Neural cell (in vitro differentiated cells): ENCODE data around the gene GDI1. TPM values are rescaled to one million over a fixed set of nuclear protein-coding genes. Genes with fewer than 3 reads are reported as not detected.
A peak's percentile ranks its signal among the peaks of the same experiment; 100 is the strongest.
"Not testable (repeated sequence)": the region's sequence is repeated elsewhere in the genome, so short reads cannot be mapped to it uniquely, and the experiment has no call there.

Source experiments
- H2AFZ ChIP-seq: fragments of 200-600, 300-800 bp; sonication (generic), shearing (Covaris generic); 2 replicates; pipeline ENCODE4 v1.6.0; 2014; ENCODE audit warnings: low read depth, mild to moderate bottlenecking, antibody characterized with exemption, low read length, moderate library complexity
- H3F3A ChIP-seq: fragments of 200-600 bp; shearing (Covaris generic); 2 replicates; pipeline ENCODE4 v1.6.1; 2016; ENCODE audit warnings: mild to moderate bottlenecking, moderate library complexity, mixed read lengths, antibody characterized with exemption, low read length; ENCODE audit not compliant: insufficient read depth, poor library complexity, severe bottlenecking
- H3K27ac ChIP-seq: fragments of 200-600, 300-800 bp; sonication (generic), shearing (Covaris generic); 2 replicates; pipeline ENCODE4 v1.5.1; 2014; ENCODE audit warnings: mild to moderate bottlenecking, low read length, moderate library complexity
- H3K27me3 ChIP-seq: fragments of 300-800, 200-600 bp; sonication (generic), shearing (Covaris generic); 2 replicates; pipeline ENCODE4 v1.6.0; 2014; ENCODE audit warnings: mild to moderate bottlenecking, low read depth, low read length, moderate library complexity; ENCODE audit not compliant: insufficient read depth
- H3K36me3 ChIP-seq: fragments of 300-800, 200-600 bp; sonication (generic), shearing (Covaris generic); 2 replicates; pipeline ENCODE4 v1.5.1; 2014; ENCODE audit warnings: mild to moderate bottlenecking, antibody characterized with exemption, low read length, moderate library complexity; ENCODE audit not compliant: insufficient read depth
- H3K4me2 ChIP-seq: fragments of 300-800, 200-600 bp; sonication (generic), shearing (Covaris generic); 2 replicates; pipeline ENCODE4 v1.6.0; 2014; ENCODE audit warnings: mild to moderate bottlenecking, low read length
- H3K4me3 ChIP-seq: fragments of 300-800, 200-600 bp; sonication (generic), shearing (Covaris generic); 2 replicates; pipeline ENCODE4 v1.5.1; 2014; ENCODE audit warnings: mild to moderate bottlenecking, low read length, moderate library complexity
- H3K79me2 ChIP-seq: fragments of 200-600 bp; shearing (Covaris generic); replicated peaks from 2 replicates; pipeline ENCODE4 v1.6.0; 2014; ENCODE audit warnings: mild to moderate bottlenecking, low read length, moderate library complexity; ENCODE audit not compliant: insufficient read depth
- H3K9ac ChIP-seq: fragments of 300-800, 200-600 bp; sonication (generic), shearing (Covaris generic); 2 replicates; pipeline ENCODE4 v1.6.1; 2016; ENCODE audit warnings: mild to moderate bottlenecking, low read length, mixed read lengths
- H3K9me2 ChIP-seq: fragments of 200-600 bp; shearing (Covaris generic); 2 replicates; pipeline ENCODE4 v1.6.1; 2016; ENCODE audit warnings: mild to moderate bottlenecking, low read length, mixed read lengths; ENCODE audit not compliant: insufficient read depth
- H3K9me3 ChIP-seq: fragments of 200-600, 300-800 bp; sonication (generic), shearing (Covaris generic); 2 replicates; pipeline ENCODE4 v1.6.1; 2016; ENCODE audit warnings: mild to moderate bottlenecking, mixed run types, low read length, moderate library complexity, mixed read lengths
- H4K20me1 ChIP-seq: fragments of 200-600 bp; shearing (Covaris generic); 2 replicates; pipeline ENCODE4 v1.6.1; 2016; ENCODE audit warnings: mild to moderate bottlenecking, mixed run types; ENCODE audit not compliant: insufficient read depth
- EP300 ChIP-seq: fragments of 450-650 bp; conservative IDR thresholded peaks from 2 replicates; pipeline ENCODE4 v1.6.1; 2014; ENCODE audit warnings: antibody characterized with exemption, mild to moderate bottlenecking, moderate library complexity; ENCODE audit not compliant: poor library complexity, severe bottlenecking
- EZH2 ChIP-seq: fragments of 200-600, 300-800 bp; shearing (Covaris generic), sonication (generic); IDR thresholded peaks from 2 replicates; pipeline ENCODE4 v1.6.1; 2014; ENCODE audit warnings: antibody characterized with exemption, low read length, borderline replicate concordance, mild to moderate bottlenecking; ENCODE audit not compliant: insufficient read depth, poor library complexity, severe bottlenecking
- MXI1 ChIP-seq: fragments of 450-650 bp; conservative IDR thresholded peaks from 2 replicates; pipeline ENCODE4 v1.6.1; 2014; ENCODE audit warnings: antibody characterized with exemption, mild to moderate bottlenecking; ENCODE audit not compliant: poor library complexity, severe bottlenecking
- POLR2AphosphoS5 ChIP-seq: IDR thresholded peaks from 2 replicates; pipeline ENCODE4 v1.6.1; 2012
- RAD21 ChIP-seq: fragments of 450-650 bp; conservative IDR thresholded peaks from 2 replicates; pipeline ENCODE4 v1.6.1; 2014; ENCODE audit warnings: antibody characterized with exemption, mild to moderate bottlenecking, moderate library complexity
- SMC3 ChIP-seq: fragments of 450-650 bp; conservative IDR thresholded peaks from 2 replicates; pipeline ENCODE4 v1.6.1; 2014; ENCODE audit warnings: antibody characterized with exemption, mild to moderate bottlenecking, moderate library complexity; ENCODE audit not compliant: poor library complexity
- TAF1 ChIP-seq: IDR thresholded peaks from 2 replicates; pipeline ENCODE4 v1.6.1; 2012; ENCODE audit warnings: low read depth
- polyA plus RNA-seq: library from polyadenylated mRNA; depleted of rRNA; stranded (reverse); fragments of >200 nt; gene quantifications from 2 replicates; pipeline ENCODE4 v1.2.3, GENCODE V29; 2014
- TF ChIP-seq, protein P1 (sequence below): fragments of 450-650 bp; IDR thresholded peaks from 2 replicates; pipeline ENCODE4 v1.5.1; 2014; ENCODE audit warnings: antibody characterized with exemption, mild to moderate bottlenecking, moderate library complexity; ENCODE audit not compliant: poor library complexity, severe bottlenecking
- TF ChIP-seq, protein P2 (sequence below): IDR thresholded peaks from 2 replicates; pipeline ENCODE4 v1.6.1; 2012; ENCODE audit warnings: borderline replicate concordance

GDI1 gene
- polyA plus RNA-seq, 1 donor from 2014 or later = 370 TPM

DNA sequence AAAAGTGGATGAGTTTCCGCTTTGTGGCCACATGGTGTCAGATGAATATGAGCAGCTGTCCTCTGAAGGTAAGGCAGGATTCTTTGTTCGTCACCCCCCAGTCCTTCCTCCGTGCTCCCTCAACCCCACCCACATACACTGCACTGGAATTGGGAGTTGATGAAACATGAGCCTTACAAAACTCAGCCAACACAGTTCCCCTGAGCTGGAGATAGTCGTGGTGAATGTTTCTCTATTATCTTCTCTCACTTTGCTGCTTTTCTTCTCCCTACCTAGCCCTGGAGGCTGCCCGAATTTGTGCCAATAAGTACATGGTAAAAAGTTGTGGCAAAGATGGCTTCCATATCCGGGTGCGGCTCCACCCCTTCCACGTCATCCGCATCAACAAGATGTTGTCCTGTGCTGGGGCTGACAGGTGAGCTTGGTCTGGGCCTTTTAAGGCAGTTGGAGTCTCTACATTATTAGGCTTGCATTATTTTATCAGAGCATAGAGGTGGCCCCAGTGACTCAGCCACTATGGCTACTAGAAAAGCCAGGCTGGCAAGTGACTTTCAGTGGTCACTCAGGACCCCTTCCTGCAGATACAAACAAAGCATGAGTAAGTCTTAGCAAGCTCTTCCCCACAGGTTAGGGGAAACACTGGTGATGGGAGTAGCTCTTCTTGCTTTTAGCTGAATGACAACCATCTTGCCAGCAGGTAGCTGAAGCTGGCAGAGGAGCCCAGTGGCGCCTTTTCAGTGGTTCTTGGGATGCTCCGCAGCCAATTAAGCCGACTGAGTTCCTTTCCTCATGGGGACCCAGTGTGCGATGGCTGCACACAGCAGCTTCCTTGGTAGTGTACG lies 37.2 kb upstream of the GDI1 start:
- peaks cover 4% of the 10 kb centered on the region for H3K79me2 ChIP-seq
- H3K27me3 ChIP-seq = no peaks in the 10 kb centered on the region
- H3K27ac ChIP-seq = no peak overlapping the region
- H3K4me2 ChIP-seq = peak overlapping the region; percentile 39
- H3K9me2 ChIP-seq = no peaks in the 10 kb centered on the region
- H3K36me3 ChIP-seq = no peaks in the 10 kb centered on the region
- H3F3A ChIP-seq = no peaks in the 10 kb centered on the region
- no peak for TF ChIP-seq EP300
- no peaks in the 10 kb centered on the region for H3K9me3 ChIP-seq
- H4K20me1 ChIP-seq = peaks cover 5% of the 10 kb centered on the region
- peak overlapping the region; percentile 81 for H3K4me3 ChIP-seq
- peak overlapping the region; percentile 97 for H3K9ac ChIP-seq
- H2AFZ ChIP-seq = no peak overlapping the region

DNA sequence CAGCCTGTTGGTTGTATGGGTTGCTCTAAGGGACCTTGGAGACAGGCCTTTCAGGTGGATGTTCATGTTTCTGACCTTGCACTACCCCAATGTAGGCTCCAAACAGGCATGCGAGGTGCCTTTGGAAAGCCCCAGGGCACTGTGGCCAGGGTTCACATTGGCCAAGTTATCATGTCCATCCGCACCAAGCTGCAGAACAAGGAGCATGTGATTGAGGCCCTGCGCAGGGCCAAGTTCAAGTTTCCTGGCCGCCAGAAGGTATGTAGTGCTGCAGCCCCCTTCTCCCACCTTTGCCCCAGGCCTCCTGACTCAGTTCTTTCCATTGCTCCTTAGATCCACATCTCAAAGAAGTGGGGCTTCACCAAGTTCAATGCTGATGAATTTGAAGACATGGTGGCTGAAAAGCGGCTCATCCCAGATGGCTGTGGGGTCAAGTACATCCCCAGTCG lies 36.6 kb upstream of the GDI1 start:
- H3K9ac ChIP-seq, H3K27me3 ChIP-seq, H3K4me3 ChIP-seq, H3K9me3 ChIP-seq, H3K36me3 ChIP-seq, H3K79me2 ChIP-seq, H4K20me1 ChIP-seq, H2AFZ ChIP-seq, H3F3A ChIP-seq, H3K9me2 ChIP-seq, H3K4me2 ChIP-seq, H3K27ac ChIP-seq: not testable (repeated sequence)

DNA sequence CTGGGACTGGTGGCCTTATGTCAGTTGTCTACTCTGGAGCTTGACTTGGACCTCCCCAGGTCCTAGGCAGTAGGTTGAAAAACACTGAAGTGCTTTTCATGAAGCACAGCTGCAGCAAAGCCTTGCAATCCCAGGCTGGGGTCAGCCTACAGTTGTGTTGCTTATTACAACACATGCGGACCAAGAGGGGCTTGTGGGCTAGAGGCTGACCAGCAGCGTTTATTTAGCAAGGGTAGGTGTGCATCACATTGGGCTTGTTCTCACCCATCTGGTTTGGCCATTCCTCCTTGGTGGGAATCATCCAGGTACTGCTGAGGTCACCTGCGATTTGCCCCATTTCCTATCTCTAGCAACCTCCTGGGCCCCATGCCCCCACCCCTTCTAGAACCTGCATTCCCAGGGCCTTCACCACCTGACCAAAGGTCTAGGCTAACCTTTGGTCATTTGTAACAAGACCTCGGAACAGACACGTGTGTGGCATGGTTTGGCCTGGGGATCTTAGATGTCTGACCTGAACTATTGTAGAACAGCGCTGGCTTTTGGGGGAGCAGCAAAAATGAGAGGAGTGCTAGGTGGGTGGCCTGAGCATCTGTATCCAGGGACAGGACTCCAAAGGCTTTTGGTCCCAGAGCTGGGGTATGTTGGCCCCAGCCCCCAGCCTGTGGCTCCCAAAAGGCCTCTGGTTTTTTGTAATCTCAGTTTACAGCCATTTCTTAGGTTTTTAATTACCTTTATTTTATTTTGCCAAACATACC lies 35.7 kb upstream of the GDI1 start:
- Histone ChIP-seq H3K36me3 (no peaks in the 10 kb centered on the region), H3K79me2 (peaks cover 4% of the 10 kb centered on the region), H2AFZ (no peak overlapping the region), H3K9ac (no peak overlapping the region), H3F3A (no peaks in the 10 kb centered on the region), H3K9me3 (no peaks in the 10 kb centered on the region), H4K20me1 (peaks cover 5% of the 10 kb centered on the region), H3K4me3 (no peak overlapping the region), H3K4me2 (no peak overlapping the region), H3K9me2 (no peaks in the 10 kb centered on the region), H3K27me3 (no peaks in the 10 kb centered on the region), H3K27ac (no peak overlapping the region)
- TF ChIP-seq RAD21 = no peak
- TF ChIP-seq, protein P1, sequence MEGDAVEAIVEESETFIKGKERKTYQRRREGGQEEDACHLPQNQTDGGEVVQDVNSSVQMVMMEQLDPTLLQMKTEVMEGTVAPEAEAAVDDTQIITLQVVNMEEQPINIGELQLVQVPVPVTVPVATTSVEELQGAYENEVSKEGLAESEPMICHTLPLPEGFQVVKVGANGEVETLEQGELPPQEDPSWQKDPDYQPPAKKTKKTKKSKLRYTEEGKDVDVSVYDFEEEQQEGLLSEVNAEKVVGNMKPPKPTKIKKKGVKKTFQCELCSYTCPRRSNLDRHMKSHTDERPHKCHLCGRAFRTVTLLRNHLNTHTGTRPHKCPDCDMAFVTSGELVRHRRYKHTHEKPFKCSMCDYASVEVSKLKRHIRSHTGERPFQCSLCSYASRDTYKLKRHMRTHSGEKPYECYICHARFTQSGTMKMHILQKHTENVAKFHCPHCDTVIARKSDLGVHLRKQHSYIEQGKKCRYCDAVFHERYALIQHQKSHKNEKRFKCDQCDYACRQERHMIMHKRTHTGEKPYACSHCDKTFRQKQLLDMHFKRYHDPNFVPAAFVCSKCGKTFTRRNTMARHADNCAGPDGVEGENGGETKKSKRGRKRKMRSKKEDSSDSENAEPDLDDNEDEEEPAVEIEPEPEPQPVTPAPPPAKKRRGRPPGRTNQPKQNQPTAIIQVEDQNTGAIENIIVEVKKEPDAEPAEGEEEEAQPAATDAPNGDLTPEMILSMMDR = no peak
- TF ChIP-seq MXI1 = no peak
- TF ChIP-seq, protein P2, sequence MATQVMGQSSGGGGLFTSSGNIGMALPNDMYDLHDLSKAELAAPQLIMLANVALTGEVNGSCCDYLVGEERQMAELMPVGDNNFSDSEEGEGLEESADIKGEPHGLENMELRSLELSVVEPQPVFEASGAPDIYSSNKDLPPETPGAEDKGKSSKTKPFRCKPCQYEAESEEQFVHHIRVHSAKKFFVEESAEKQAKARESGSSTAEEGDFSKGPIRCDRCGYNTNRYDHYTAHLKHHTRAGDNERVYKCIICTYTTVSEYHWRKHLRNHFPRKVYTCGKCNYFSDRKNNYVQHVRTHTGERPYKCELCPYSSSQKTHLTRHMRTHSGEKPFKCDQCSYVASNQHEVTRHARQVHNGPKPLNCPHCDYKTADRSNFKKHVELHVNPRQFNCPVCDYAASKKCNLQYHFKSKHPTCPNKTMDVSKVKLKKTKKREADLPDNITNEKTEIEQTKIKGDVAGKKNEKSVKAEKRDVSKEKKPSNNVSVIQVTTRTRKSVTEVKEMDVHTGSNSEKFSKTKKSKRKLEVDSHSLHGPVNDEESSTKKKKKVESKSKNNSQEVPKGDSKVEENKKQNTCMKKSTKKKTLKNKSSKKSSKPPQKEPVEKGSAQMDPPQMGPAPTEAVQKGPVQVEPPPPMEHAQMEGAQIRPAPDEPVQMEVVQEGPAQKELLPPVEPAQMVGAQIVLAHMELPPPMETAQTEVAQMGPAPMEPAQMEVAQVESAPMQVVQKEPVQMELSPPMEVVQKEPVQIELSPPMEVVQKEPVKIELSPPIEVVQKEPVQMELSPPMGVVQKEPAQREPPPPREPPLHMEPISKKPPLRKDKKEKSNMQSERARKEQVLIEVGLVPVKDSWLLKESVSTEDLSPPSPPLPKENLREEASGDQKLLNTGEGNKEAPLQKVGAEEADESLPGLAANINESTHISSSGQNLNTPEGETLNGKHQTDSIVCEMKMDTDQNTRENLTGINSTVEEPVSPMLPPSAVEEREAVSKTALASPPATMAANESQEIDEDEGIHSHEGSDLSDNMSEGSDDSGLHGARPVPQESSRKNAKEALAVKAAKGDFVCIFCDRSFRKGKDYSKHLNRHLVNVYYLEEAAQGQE = no peak
- TF ChIP-seq SMC3 = no peak
- TF ChIP-seq EP300 = no peak
- no peak for TF ChIP-seq TAF1
- no peak for TF ChIP-seq POLR2AphosphoS5
- no peak for TF ChIP-seq EZH2
